HEK293 (cell line): ENCODE data around the gene RNH1.

Experiments
- CTCF ChIA-PET: fragments of 350-600 bp; formaldehyde crosslinking; extraction: SDS; loops from one replicate; lab custom pipeline; 2021; ENCODE audit warnings: antibody characterized with exemption; lab: Yijun Ruan, JAX
- POLR2A ChIA-PET: fragments of 300-600 bp; formaldehyde crosslinking; extraction: SDS; loops from one replicate; lab custom pipeline; 2020; ENCODE audit warnings: antibody characterized with exemption, inconsistent platforms; lab: Yijun Ruan, JAX
- H3K27ac ChIP-seq: fragments of 200-500 bp; sonication (Bioruptor generic); 2 replicates; pipeline ENCODE4 v1.5.1; 2014; ENCODE audit warnings: low read depth, low read length, control low read depth, inconsistent platforms; ENCODE audit errors: extremely low read depth
- H3K36me3 ChIP-seq, 2 experiments: fragments of 200-500 bp in 1 of 2; sonication (Bioruptor generic) in 1 of 2; 1 replicate in 1 of 2; 2 replicates in 1 of 2; pipeline ENCODE4 v1.5.1; 2014 to 2017; ENCODE audit warnings: inconsistent platforms in 2 of 2, low read length in 2 of 2; ENCODE audit not compliant: control insufficient read depth in 2 of 2, insufficient read depth in 1 of 2
- H3K4me1 ChIP-seq: fragments of 200-500 bp; sonication (Bioruptor generic); 2 replicates; pipeline ENCODE4 v1.5.1; 2014; ENCODE audit warnings: mild to moderate bottlenecking, low read length, inconsistent platforms; ENCODE audit not compliant: control insufficient read depth, insufficient read depth
- H3K4me3 ChIP-seq: 2 replicates; pipeline ENCODE4 v1.5.1; 2011; ENCODE audit warnings: low read depth, mild to moderate bottlenecking, control low read depth, low read length, moderate library complexity
- H3K9me3 ChIP-seq: fragments of 200-500 bp; sonication (Bioruptor generic); 2 replicates; pipeline ENCODE4 v1.5.1; 2014; ENCODE audit warnings: low read depth, low read length, inconsistent platforms; ENCODE audit not compliant: control insufficient read depth, insufficient read depth
- EGR2 ChIP-seq: fragments of 450-650 bp; formaldehyde crosslinking; IDR thresholded peaks from 2 replicates; pipeline ENCODE4 v1.5.1; 2016; ENCODE audit warnings: low read depth, missing biosample characterization, missing genetic modification characterization
- FEZF1 ChIP-seq: fragments of 450-650 bp; formaldehyde crosslinking; IDR thresholded peaks from 2 replicates; pipeline ENCODE4 v1.5.1; 2016; ENCODE audit warnings: missing biosample characterization, missing genetic modification characterization
- GLIS1 ChIP-seq: fragments of 450-650 bp; formaldehyde crosslinking; IDR thresholded peaks from 2 replicates; pipeline ENCODE4 v1.5.1; 2016; ENCODE audit warnings: missing biosample characterization, missing genetic modification characterization
- RBAK ChIP-seq: fragments of 450-650 bp; formaldehyde crosslinking; IDR thresholded peaks from 2 replicates; pipeline ENCODE4 v1.5.1; 2016; ENCODE audit warnings: missing biosample characterization, missing genetic modification characterization
- SP7 ChIP-seq: fragments of 450-650 bp; formaldehyde crosslinking; IDR thresholded peaks from 2 replicates; pipeline ENCODE4 v1.5.1; 2016; ENCODE audit warnings: missing biosample characterization, missing genetic modification characterization
- ZEB2 ChIP-seq: fragments of 450-650 bp; formaldehyde crosslinking; IDR thresholded peaks from 2 replicates; pipeline ENCODE4 v1.5.1; 2016; ENCODE audit warnings: missing biosample characterization, missing genetic modification characterization
- ZNF114 ChIP-seq: fragments of 450-650 bp; formaldehyde crosslinking; IDR thresholded peaks from 2 replicates; pipeline ENCODE4 v1.5.0; 2017; ENCODE audit warnings: missing biosample characterization, missing genetic modification characterization
- ZNF140 ChIP-seq: fragments of 450-650 bp; formaldehyde crosslinking; IDR thresholded peaks from 2 replicates; pipeline ENCODE4 v1.5.1; 2016; ENCODE audit warnings: missing biosample characterization, missing genetic modification characterization
- ZNF157 ChIP-seq: fragments of 450-650 bp; formaldehyde crosslinking; IDR thresholded peaks from 2 replicates; pipeline ENCODE4 v1.5.1; 2016; ENCODE audit warnings: missing biosample characterization, missing genetic modification characterization
- ZNF354C ChIP-seq: fragments of 450-650 bp; formaldehyde crosslinking; IDR thresholded peaks from 2 replicates; pipeline ENCODE4 v1.5.1; 2016; ENCODE audit warnings: missing biosample characterization, missing genetic modification characterization, low read depth, borderline replicate concordance
- ZNF433 ChIP-seq: fragments of 450-650 bp; formaldehyde crosslinking; IDR thresholded peaks from 2 replicates; pipeline ENCODE4 v1.5.1; 2016; ENCODE audit warnings: missing biosample characterization, missing genetic modification characterization, low read depth
- ZNF521 ChIP-seq: fragments of 450-650 bp; formaldehyde crosslinking; IDR thresholded peaks from 2 replicates; pipeline ENCODE4 v1.5.1; 2017; ENCODE audit warnings: missing biosample characterization, mild to moderate bottlenecking, missing genetic modification characterization
- ZNF549 ChIP-seq: fragments of 450-650 bp; IDR thresholded peaks from 2 replicates; pipeline ENCODE4 v1.5.1; 2018; ENCODE audit warnings: missing biosample characterization, missing genetic modification characterization, mild to moderate bottlenecking, inconsistent platforms, moderate library complexity
- ZNF596 ChIP-seq: fragments of 450-650 bp; IDR thresholded peaks from 2 replicates; pipeline ENCODE4 v1.5.0; 2018; ENCODE audit warnings: missing biosample characterization, mild to moderate bottlenecking, missing genetic modification characterization, moderate library complexity
- ZNF660 ChIP-seq: fragments of 450-650 bp; IDR thresholded peaks from 2 replicates; pipeline ENCODE4 v1.5.1; 2018; ENCODE audit warnings: missing biosample characterization, mild to moderate bottlenecking, missing genetic modification characterization
- ZNF704 ChIP-seq: fragments of 450-650 bp; formaldehyde crosslinking; IDR thresholded peaks from 2 replicates; pipeline ENCODE4 v1.5.1; 2016; ENCODE audit warnings: missing biosample characterization, missing genetic modification characterization
- ZNF76 ChIP-seq: fragments of 450-650 bp; formaldehyde crosslinking; IDR thresholded peaks from 2 replicates; pipeline ENCODE4; 2016; ENCODE audit warnings: low read depth, missing biosample characterization, missing genetic modification characterization, borderline replicate concordance
- ZNF837 ChIP-seq: fragments of 450-650 bp; formaldehyde crosslinking; IDR thresholded peaks from 2 replicates; pipeline ENCODE4 v1.5.1; 2016; ENCODE audit warnings: missing biosample characterization, missing genetic modification characterization
- ZXDB ChIP-seq: fragments of 450-650 bp; formaldehyde crosslinking; IDR thresholded peaks from 2 replicates; pipeline ENCODE4 v1.5.1; 2016; ENCODE audit warnings: missing biosample characterization, missing genetic modification characterization
- TF ChIP-seq, protein P1 (sequence below): fragments of 450-650 bp; formaldehyde crosslinking; IDR thresholded peaks from 2 replicates; pipeline ENCODE4 v1.5.1; 2016; ENCODE audit warnings: missing biosample characterization, missing genetic modification characterization
- TF ChIP-seq, protein P2 (sequence below): fragments of 450-650 bp; formaldehyde crosslinking; IDR thresholded peaks from 2 replicates; pipeline ENCODE4 v1.5.1; 2016; ENCODE audit warnings: missing biosample characterization, missing genetic modification characterization
- TF ChIP-seq, protein P3 (sequence below): fragments of 450-650 bp; formaldehyde crosslinking; IDR thresholded peaks from 2 replicates; pipeline ENCODE4 v1.5.1; 2016; ENCODE audit warnings: missing biosample characterization, missing genetic modification characterization
- TF ChIP-seq, protein P4 (sequence below): fragments of 450-650 bp; formaldehyde crosslinking; IDR thresholded peaks from 2 replicates; pipeline ENCODE4 v1.5.1; 2017; ENCODE audit warnings: missing biosample characterization, mild to moderate bottlenecking, missing genetic modification characterization, moderate library complexity

Gene RNH1

DNA sequence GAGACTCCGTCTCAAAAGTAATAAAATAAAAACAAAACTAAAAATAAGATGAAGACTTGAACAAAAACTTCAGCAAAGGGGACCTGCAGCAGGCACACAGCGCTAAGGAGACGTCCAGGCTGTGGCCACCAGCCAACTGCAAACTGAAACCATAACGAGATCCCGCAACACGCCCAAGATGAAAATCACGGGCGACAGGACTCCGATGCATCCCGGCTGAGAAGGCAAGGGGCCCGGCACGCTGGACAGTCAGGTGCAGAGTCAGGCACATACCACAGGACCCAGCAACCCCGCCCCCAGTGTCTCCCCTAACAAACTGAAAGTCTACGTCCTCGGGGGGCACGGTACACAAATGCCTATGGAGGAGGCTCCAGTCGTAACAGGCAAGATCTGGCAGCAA is 19.1 kb upstream of the RNH1 start (continued):
- no peak for TF ChIP-seq ZNF704
- TF ChIP-seq SP7 (tag by site-specific recombination): no peak
- TF ChIP-seq, all 188 proteins: peak for 0

GRCh38 chr11:521177-521688 is 14.2 kb upstream of the RNH1 start:
- Histone ChIP-seq H3K36me3 (no peaks in the 10 kb centered on the region), H3K4me3 (no peak overlapping the region), H3K9me3 (no peaks in the 10 kb centered on the region)
- CTCF ChIA-PET: interaction anchor here (0.7 to 0.9 kb wide), 3 partner anchors 9 to 185 kb away, joined by 3 read pairs; partner anchors contain the start of gene EPS8L2
- no peak for TF ChIP-seq FEZF1 (tag by site-specific recombination)
- TF ChIP-seq ZNF433 (tag by site-specific recombination): no peak
- TF ChIP-seq ZNF660 (tag by site-specific recombination): no peak
- TF ChIP-seq, protein P1, sequence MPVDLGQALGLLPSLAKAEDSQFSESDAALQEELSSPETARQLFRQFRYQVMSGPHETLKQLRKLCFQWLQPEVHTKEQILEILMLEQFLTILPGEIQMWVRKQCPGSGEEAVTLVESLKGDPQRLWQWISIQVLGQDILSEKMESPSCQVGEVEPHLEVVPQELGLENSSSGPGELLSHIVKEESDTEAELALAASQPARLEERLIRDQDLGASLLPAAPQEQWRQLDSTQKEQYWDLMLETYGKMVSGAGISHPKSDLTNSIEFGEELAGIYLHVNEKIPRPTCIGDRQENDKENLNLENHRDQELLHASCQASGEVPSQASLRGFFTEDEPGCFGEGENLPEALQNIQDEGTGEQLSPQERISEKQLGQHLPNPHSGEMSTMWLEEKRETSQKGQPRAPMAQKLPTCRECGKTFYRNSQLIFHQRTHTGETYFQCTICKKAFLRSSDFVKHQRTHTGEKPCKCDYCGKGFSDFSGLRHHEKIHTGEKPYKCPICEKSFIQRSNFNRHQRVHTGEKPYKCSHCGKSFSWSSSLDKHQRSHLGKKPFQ (tag by site-specific recombination): no peak
- TF ChIP-seq RBAK (tag by site-specific recombination): no peak
- TF ChIP-seq, all 188 proteins: peak for 0
- POLR2A ChIA-PET: interaction anchor here (1.1 to 1.2 kb wide), 2 partner anchors 13 to 15 kb away, joined by 3 to 4 read pairs; no protein-coding TSS in a partner anchor
- no peak overlapping the region for H3K27ac ChIP-seq
- no peaks in the 10 kb centered on the region for H3K4me1 ChIP-seq

DNA sequence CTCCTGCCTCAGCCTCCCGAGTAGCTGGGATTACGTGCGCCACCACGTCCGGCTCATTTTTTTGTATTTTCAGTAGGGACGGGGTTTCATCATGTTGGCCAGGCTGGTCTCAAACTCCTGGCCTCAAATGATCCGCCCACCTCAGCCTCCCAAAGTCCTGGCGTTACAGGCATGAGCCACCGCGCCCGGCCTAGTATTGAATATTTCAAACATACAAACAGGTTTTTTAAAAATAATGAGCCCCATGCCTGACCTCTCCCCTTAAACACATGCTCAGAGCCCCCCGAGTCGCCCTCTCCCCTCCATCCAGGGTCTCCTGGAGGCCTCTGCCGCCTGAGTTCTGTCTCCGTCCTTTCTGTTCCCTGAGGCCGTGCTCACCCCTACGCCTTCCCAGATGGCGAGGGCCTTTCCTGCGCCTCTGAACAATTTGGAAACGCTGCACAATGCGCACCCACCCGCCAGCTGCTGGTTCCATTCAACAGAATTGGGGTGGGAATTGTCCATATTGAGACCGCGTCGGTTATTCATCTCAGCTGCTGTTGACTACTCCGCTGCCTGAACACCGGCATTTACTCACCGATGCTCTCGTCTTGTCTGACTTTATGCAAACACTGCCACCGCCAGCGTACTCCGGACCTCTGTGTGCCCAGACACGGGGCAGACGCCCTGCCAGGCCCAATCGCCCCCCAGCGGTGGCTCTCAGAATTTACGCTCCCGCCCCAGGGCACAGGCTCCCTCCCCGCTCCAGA is 13.6 kb upstream of the RNH1 start:
- TF ChIP-seq, protein P2, sequence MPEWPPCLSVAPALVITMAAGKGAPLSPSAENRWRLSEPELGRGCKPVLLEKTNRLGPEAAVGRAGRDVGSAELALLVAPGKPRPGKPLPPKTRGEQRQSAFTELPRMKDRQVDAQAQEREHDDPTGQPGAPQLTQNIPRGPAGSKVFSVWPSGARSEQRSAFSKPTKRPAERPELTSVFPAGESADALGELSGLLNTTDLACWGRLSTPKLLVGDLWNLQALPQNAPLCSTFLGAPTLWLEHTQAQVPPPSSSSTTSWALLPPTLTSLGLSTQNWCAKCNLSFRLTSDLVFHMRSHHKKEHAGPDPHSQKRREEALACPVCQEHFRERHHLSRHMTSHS (tag by site-specific recombination): no peak
- no peak for TF ChIP-seq GLIS1
- TF ChIP-seq, protein P3, sequence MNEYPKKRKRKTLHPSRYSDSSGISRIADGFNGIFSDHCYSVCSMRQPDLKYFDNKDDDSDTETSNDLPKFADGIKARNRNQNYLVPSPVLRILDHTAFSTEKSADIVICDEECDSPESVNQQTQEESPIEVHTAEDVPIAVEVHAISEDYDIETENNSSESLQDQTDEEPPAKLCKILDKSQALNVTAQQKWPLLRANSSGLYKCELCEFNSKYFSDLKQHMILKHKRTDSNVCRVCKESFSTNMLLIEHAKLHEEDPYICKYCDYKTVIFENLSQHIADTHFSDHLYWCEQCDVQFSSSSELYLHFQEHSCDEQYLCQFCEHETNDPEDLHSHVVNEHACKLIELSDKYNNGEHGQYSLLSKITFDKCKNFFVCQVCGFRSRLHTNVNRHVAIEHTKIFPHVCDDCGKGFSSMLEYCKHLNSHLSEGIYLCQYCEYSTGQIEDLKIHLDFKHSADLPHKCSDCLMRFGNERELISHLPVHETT (tag by site-specific recombination): no peak
- TF ChIP-seq ZNF157 (tag by site-specific recombination): no peak
- no peak for TF ChIP-seq ZEB2 (tag by site-specific recombination)
- TF ChIP-seq ZNF76 (tag by site-specific recombination): no peak
- no peak for TF ChIP-seq ZNF549 (tag by site-specific recombination)
- no peak for TF ChIP-seq ZXDB (tag by site-specific recombination)
- TF ChIP-seq ZNF521 (tag by site-specific recombination): no peak
- no peak for TF ChIP-seq ZNF596 (tag by site-specific recombination)
- TF ChIP-seq ZNF140 (tag by site-specific recombination): no peak
- TF ChIP-seq ZNF354C: no peak
- no peak for TF ChIP-seq EGR2
- no peak for TF ChIP-seq ZNF837 (tag by site-specific recombination)
- no peak for TF ChIP-seq ZNF114 (tag by site-specific recombination)
- TF ChIP-seq, protein P4, sequence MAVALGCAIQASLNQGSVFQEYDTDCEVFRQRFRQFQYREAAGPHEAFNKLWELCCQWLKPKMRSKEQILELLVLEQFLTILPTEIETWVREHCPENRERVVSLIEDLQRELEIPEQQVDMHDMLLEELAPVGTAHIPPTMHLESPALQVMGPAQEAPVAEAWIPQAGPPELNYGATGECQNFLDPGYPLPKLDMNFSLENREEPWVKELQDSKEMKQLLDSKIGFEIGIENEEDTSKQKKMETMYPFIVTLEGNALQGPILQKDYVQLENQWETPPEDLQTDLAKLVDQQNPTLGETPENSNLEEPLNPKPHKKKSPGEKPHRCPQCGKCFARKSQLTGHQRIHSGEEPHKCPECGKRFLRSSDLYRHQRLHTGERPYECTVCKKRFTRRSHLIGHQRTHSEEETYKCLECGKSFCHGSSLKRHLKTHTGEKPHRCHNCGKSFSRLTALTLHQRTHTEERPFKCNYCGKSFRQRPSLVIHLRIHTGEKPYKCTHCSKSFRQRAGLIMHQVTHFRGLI (tag by site-specific recombination): no peak
- POLR2A ChIA-PET: interaction anchor here (1.1 kb wide), 1 partner anchor 14 kb away, joined by 4 read pairs; no protein-coding TSS in a partner anchor

More for the DNA sequence above, 13.6 kb upstream of the RNH1 start:
- Histone ChIP-seq H3K4me3 (no peak overlapping the region), H3K4me1 (no peaks in the 10 kb centered on the region), H3K9me3 (no peaks in the 10 kb centered on the region), H3K27ac (no peak overlapping the region), H3K36me3 (no peaks in the 10 kb centered on the region)
- CTCF ChIA-PET: interaction anchor here (0.8 to 1.3 kb wide), 4 partner anchors 9 to 71 kb away, joined by 3 read pairs; no protein-coding TSS in a partner anchor
